Gastrocnemius medialis (tissue), 4 donors: ENCODE data around the gene SLC7A6OS.

Experiments
- POLR2A ChIP-seq, 2 donors: fragments of 450-650 bp; IDR thresholded peaks; one replicate each; pipeline ENCODE4 v1.6.1; 2017; ENCODE audit warnings: antibody characterized with exemption in 2 of 2, mild to moderate bottlenecking in 2 of 2, moderate library complexity in 2 of 2
- TF ChIP-seq, protein P1 (sequence below), 5 experiments: fragments of 450-650 bp in 3 of 5; fragments of 200-600 bp in 2 of 5; sonication (generic) in 2 of 5; IDR thresholded peaks in 4 of 5; conservative IDR thresholded peaks in 1 of 5; 1 replicate in 4 of 5; 2 replicates in 1 of 5; pipeline ENCODE4 v1.5.1; 2016 to 2019; ENCODE audit warnings: antibody characterized with exemption in 5 of 5, mild to moderate bottlenecking in 3 of 5, moderate library complexity in 3 of 5

DNA sequence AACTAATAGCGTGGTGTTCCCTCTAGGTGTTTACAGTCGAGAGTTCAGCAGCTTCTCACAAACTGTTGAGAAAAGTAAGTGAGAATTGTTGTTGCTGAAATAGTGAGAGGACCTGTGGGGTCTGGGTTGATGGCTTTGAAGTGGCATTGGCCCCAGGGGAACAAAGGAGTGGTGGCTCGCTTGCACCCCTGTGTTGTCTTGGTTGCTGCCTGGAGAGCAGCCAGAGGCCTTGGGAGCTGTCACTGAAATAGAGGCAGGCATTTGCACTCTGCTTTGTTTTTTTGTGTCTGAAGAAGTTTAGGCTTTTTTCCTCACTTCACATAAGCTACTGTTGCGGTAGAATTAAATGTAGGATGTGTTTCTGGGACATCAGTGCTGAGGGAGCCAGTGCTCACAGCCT lies 36.9 kb upstream of the SLC7A6OS start:
- TF ChIP-seq POLR2A (IDR thresholded peaks at IDR 0.05): no peak
- TF ChIP-seq, protein P1, sequence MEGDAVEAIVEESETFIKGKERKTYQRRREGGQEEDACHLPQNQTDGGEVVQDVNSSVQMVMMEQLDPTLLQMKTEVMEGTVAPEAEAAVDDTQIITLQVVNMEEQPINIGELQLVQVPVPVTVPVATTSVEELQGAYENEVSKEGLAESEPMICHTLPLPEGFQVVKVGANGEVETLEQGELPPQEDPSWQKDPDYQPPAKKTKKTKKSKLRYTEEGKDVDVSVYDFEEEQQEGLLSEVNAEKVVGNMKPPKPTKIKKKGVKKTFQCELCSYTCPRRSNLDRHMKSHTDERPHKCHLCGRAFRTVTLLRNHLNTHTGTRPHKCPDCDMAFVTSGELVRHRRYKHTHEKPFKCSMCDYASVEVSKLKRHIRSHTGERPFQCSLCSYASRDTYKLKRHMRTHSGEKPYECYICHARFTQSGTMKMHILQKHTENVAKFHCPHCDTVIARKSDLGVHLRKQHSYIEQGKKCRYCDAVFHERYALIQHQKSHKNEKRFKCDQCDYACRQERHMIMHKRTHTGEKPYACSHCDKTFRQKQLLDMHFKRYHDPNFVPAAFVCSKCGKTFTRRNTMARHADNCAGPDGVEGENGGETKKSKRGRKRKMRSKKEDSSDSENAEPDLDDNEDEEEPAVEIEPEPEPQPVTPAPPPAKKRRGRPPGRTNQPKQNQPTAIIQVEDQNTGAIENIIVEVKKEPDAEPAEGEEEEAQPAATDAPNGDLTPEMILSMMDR (IDR thresholded peaks at IDR 0.05 in 4 of 5, conservative IDR thresholded peaks at IDR 0.05 in 1 of 5): no peak
